Posterior vena cava (tissue), 2 donors: Measurements from ENCODE around the gene FAM193A. TPM values are rescaled to one million over a fixed set of nuclear protein-coding genes. Genes with fewer than 3 reads are reported as not detected.

Source experiments
- DNase-seq: peaks from one replicate; pipeline ENCODE4 v3.0.0-alpha.2; 2020; ENCODE audit warnings: low spot score
- intact Hi-C, 2 donors: fragments of 100-400 bp; cut with DNase I; formaldehyde crosslinking; loops; one replicate each; pipeline versions ENCODE4 v1.14.1 to v1.14.2; 2022 to 2023
- total RNA-seq, 2 donors: library from RNA; stranded (reverse); fragmentation: NEBNext Ultra II Directional; extraction: Animal tissue kit (Norgen Biotek cat#: 25700); gene quantifications; one replicate each; pipeline ENCODE4 v1.2.1, GENCODE V29; 2021
- donor health status: DM: yes; HTN: yes; CAD: no.
- donor health status: DM: yes; HTN: yes; CAD: no.

FAM193A gene
- total RNA-seq, 2 donors from 2014 or later: 18.6 to 20.3 TPM

DNA sequence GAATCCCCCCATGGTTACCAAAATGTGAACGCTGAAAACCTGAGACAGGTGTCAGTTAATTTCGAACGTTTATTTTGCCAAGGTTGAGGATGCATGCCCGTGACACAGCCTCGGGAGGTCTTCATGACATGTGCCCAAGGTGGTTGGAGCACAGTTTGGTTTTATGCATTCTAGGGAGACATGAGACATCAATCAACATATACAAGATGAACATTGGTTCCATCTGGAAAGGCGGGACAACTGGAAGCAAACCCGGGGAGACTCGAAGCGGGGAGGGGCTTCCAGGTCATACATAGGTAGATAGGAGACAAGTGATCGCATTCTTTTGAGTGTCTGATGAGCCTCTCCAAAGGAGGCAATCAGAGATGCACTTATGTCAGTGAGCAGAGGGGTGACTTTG is 245.5 kb downstream of the FAM193A start:
- DNase-seq: peak; percentile 23
- intact Hi-C loops: no loop called here

Other genes with a start within 250 kb of the FAM193A start
- gene ZFYVE28, start 118.0 kb upstream of the FAM193A start, total RNA-seq: 1 to 10 TPM; 7.4 to 8.4 TPM
- not detected for gene CFAP99, start 117.7 kb upstream of the FAM193A start, total RNA-seq
- 10 to 100 TPM; 38.7 to 38.9 TPM for gene RNF4, start 67.5 kb upstream of the FAM193A start, total RNA-seq
- gene TNIP2, start 219.7 kb downstream of the FAM193A start, total RNA-seq: 10 to 100 TPM; 25.4 to 29.2 TPM